ENCODE data around the gene GP1BB.

The GP1BB gene

GRCh38 chr22:19766511-19767426 is 43.4 kb downstream of the GP1BB start:
- peak; percentile 46 for DNase-seq (ENCODE audit: low spot score)

GRCh38 chr22:19767427-19768341 is 44.3 kb downstream of the GP1BB start:
- DNase-seq (ENCODE audit: low spot score), result no peak

DNA sequence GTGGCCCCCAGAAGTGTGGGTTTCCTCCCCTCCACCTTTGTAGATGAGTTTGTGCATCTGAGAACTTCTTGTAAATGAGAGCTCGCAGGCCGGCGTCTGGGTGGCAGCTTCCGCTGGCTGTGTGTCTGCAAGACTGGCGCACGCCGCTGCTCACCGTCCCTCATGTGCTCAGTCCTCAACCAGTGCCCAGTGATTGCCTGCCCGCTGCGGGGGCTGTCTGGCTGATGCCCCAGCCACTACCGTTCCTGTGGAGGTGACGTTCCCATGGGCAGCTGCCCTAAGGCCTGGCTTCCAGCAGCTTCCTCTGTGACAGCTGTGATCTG is 46.0 kb downstream of the GP1BB start:
- no peak for DNase-seq (ENCODE audit: low spot score)

DNA sequence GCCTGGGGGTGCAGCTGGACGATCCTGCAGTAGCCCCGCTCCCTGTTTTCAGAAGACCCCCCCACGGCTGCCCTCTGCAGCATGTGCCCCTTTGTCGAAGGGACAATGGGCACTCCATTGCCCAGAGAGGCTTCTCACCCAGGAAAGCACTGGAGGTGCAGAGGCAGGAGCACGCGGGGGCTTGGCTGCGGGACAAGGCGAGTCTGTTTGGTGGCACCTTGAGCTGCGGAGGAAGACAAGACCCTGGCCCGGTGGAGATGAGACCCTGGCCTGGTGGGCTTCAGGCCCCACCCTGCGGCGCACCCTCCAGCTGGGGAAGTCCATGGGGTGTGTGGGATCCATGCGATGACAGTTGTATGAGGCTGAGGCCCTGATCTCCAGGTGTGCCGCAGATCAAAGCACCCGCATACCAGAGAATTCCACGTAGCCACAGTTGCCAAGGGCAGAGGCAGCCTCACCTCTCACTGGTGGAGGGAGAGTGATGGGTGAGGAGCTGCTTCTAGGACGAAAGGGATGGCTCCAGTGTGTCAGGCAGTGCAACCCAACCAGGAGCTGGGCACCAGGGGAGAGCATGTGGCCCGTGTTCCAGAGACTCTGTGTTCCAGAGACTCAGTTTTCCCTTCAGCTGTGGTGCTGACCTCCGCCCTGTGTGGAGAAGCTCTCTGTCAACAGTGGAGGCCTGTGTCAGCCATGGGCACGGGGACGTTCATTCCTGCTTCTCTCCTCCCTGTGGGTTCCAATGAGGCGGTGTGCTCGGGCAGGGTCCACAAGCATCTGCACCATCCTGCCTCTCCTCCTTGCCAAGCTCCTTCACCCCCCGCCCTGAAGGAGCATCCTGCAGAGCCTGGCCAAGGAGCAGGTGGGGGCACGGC is 47.2 kb downstream of the GP1BB start:
- DNase-seq (ENCODE audit: low spot score), result no peak

- DNase-seq (ENCODE audit: low spot score), result no peak
Measured at GRCh38 chr22:19772422-19772672, 49.0 kb downstream of the GP1BB start.

DNA sequence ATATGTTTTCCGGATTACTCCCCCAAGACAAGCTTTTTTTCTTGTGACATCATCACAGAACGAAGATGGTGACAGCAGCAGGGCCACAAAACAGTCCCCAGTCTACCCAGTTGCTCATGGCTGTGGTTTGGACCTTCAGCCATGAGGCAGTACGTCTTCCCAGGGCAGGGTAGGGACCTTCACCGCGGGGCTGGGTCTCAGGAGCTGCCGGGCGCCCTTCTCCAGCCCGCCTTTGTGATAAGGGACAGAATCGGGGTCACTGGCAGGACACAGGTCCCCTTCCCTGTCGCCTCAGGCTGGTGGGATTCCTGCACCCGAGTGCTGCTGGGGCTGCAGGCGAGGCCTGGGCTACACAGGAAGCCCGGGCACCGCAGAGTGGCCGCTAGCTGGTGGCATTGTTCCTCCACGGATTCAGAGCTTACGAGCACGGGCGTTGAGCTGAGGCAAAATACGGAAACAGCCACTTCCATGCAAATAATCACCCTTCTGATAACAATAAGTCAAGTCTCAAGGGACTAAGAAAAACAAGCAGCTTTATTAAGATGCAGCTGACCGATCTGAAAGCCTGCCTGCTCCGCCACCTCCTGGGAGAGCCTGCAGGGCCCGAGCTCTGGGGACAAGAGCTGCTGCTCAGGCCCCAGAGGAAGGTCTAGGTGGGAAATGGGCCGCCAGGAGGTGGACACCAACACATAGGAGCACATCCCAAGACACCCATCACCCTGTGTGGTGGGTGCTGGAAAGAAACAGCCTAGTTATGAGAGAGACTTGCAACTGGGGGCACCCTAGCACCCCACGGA is 49.5 kb downstream of the GP1BB start:
- DNase-seq (ENCODE audit: low spot score), result no peak

DNA sequence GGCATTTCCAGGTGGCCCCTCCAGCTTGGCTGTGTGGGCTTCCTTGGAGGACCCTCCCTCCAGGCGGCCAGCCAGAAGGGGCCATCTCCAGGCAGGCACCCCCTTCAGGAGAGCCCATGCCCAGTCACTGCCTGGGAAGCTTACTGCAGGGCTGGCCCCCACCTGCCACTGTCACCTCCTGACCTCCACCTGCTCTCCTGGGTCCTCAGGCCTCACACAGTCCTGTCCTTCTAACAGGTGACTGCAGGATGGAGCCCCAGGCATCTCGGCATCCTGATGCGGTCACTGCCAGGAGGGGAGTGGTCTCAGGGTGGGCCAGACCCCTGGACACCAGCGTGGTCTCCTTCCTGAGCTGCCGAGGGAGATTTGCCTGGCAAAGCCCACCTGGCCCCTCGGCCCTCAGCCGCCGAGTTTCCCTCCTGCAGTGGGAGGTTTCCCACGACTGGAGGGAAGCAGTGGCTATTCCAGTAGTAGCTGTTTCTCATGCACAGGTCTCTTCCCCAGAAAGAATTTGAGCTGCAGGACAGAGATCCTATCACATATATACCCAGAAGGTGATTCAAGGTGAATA is 50.2 kb downstream of the GP1BB start:
- DNase-seq (ENCODE audit: low spot score), result no peak

All from AG20443 (cell line).